ENCODE data around the gene RNF34. TPM values are rescaled to one million over a fixed set of nuclear protein-coding genes. Genes with fewer than 3 reads are reported as not detected.
"Not testable (repeated sequence)": the region's sequence is repeated elsewhere in the genome, so short reads cannot be mapped to it uniquely, and the experiment has no call there.

RNF34 gene
- total RNA-seq, 1 experiment from 2014 or later, result 79.5 TPM

DNA sequence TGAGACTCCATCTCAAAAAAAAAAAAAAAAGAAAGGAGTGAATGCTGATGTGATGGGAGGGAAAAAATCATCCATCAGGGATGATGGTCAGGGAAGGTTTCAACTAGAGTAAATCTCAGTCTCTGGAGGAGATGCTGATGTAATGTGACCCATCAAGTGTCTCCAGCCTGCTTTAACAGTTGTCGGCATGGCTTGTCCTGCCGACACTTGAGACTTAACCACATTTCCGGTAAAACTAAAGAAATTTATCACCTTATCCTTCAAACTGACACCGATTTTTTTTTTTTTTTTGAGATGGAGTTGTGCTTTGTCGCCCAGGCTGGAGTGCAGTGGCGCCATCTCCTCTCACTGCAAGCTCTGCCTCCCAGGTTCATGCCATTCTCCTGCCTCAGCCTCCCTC is 26.2 kb upstream of the RNF34 start:
- peaks cover 10% of the 10 kb centered on the region for H3K4me1 Mint-ChIP-seq (ENCODE audit: low read depth, unreplicated experiment)
- H3K27me3 Mint-ChIP-seq (ENCODE audit: unreplicated experiment), result no peaks in the 10 kb centered on the region
- no peaks in the 10 kb centered on the region for H3K36me3 Mint-ChIP-seq (ENCODE audit: insufficient read depth, unreplicated experiment)
- TF ChIP-seq, protein P1, sequence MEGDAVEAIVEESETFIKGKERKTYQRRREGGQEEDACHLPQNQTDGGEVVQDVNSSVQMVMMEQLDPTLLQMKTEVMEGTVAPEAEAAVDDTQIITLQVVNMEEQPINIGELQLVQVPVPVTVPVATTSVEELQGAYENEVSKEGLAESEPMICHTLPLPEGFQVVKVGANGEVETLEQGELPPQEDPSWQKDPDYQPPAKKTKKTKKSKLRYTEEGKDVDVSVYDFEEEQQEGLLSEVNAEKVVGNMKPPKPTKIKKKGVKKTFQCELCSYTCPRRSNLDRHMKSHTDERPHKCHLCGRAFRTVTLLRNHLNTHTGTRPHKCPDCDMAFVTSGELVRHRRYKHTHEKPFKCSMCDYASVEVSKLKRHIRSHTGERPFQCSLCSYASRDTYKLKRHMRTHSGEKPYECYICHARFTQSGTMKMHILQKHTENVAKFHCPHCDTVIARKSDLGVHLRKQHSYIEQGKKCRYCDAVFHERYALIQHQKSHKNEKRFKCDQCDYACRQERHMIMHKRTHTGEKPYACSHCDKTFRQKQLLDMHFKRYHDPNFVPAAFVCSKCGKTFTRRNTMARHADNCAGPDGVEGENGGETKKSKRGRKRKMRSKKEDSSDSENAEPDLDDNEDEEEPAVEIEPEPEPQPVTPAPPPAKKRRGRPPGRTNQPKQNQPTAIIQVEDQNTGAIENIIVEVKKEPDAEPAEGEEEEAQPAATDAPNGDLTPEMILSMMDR (IDR thresholded peaks at IDR 0.05; ENCODE audit: unreplicated experiment), result no peak
- CTCF ChIA-PET, result no interaction called here
- no peak overlapping the region for H3K4me3 Mint-ChIP-seq (ENCODE audit: low read depth, unreplicated experiment)
- intact Hi-C loops (cut with micrococcal nuclease; ENCODE audit: unreplicated experiment), result no loop called here
- BruUV-seq (replicated peaks), result no TSS peak
- H3K27ac Mint-ChIP-seq (ENCODE audit: unreplicated experiment), result no peak overlapping the region
- DNase-seq, result no peak
- no peaks in the 10 kb centered on the region for H3K9me3 Mint-ChIP-seq (ENCODE audit: low read depth, unreplicated experiment)

DNA sequence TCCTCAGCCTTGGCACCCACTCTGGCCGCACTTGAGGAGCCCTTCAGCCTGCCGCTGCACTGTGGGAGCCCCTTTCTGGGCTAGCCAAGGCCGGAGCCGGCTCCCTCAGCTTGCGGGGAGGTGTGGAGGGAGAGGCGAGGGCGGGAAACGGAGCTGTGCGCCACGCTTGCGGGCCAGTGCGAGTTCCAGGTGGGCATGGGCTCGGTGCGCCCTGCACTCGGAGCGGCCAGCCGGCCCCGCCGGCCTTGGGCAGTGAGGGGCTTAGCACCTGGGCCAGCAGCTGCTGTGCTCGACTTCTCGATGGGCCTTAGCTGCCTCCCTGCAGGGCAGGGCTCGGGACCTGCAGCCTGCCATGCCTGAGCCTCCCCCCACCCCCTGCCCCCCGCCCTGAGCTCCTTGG is 25.6 kb upstream of the RNF34 start:
- CTCF ChIA-PET; H3K36me3 Mint-ChIP-seq (ENCODE audit: insufficient read depth, unreplicated experiment); H3K27ac Mint-ChIP-seq (ENCODE audit: unreplicated experiment); H3K9me3 Mint-ChIP-seq (ENCODE audit: low read depth, unreplicated experiment); H3K27me3 Mint-ChIP-seq (ENCODE audit: unreplicated experiment); intact Hi-C loops (cut with micrococcal nuclease; ENCODE audit: unreplicated experiment); BruUV-seq (replicated peaks); H3K4me3 Mint-ChIP-seq (ENCODE audit: low read depth, unreplicated experiment); DNase-seq: not testable (repeated sequence)
- peaks cover 10% of the 10 kb centered on the region for H3K4me1 Mint-ChIP-seq (ENCODE audit: low read depth, unreplicated experiment)

DNA sequence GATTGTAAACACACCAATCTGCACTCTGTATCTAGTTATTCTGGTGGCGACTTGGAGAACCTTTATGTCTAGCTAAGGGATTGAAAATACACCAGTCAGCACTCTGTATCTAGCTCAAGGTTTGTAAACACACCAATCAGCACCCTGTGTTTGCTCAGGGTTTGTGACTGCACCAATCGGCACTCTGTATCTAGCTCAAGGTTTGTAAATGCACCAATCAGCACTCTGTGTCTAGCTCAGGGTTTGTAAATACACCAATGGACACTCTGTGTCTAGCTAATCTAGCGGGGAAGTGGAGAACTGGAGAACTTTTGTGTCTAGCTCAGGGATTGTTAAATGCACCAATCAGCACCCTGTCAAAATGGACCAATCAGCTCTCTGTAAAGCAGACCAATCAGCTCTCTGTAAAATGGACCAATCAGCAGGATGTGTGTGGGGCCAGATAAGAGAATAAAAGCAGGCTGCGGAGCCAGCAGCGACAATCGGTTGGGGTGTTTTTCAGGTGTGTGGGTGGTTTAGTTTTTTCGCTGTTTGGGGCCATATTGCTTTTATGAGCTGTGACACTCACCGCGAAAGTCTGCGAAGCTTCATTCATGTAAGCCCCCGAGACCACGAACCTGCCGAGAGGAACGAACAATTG is 24.9 kb upstream of the RNF34 start:
- CTCF ChIA-PET, result interaction anchor here (0.6 kb wide), 1 partner anchor 56 kb away, joined by 7 read pairs; no protein-coding TSS in a partner anchor
- H3K9me3 Mint-ChIP-seq (ENCODE audit: low read depth, unreplicated experiment); BruUV-seq (replicated peaks); H3K27me3 Mint-ChIP-seq (ENCODE audit: unreplicated experiment); DNase-seq; H3K27ac Mint-ChIP-seq (ENCODE audit: unreplicated experiment); intact Hi-C loops (cut with micrococcal nuclease; ENCODE audit: unreplicated experiment); H3K4me3 Mint-ChIP-seq (ENCODE audit: low read depth, unreplicated experiment); H3K36me3 Mint-ChIP-seq (ENCODE audit: insufficient read depth, unreplicated experiment): not testable (repeated sequence)
- H3K4me1 Mint-ChIP-seq (ENCODE audit: low read depth, unreplicated experiment), result peaks cover 10% of the 10 kb centered on the region

DNA sequence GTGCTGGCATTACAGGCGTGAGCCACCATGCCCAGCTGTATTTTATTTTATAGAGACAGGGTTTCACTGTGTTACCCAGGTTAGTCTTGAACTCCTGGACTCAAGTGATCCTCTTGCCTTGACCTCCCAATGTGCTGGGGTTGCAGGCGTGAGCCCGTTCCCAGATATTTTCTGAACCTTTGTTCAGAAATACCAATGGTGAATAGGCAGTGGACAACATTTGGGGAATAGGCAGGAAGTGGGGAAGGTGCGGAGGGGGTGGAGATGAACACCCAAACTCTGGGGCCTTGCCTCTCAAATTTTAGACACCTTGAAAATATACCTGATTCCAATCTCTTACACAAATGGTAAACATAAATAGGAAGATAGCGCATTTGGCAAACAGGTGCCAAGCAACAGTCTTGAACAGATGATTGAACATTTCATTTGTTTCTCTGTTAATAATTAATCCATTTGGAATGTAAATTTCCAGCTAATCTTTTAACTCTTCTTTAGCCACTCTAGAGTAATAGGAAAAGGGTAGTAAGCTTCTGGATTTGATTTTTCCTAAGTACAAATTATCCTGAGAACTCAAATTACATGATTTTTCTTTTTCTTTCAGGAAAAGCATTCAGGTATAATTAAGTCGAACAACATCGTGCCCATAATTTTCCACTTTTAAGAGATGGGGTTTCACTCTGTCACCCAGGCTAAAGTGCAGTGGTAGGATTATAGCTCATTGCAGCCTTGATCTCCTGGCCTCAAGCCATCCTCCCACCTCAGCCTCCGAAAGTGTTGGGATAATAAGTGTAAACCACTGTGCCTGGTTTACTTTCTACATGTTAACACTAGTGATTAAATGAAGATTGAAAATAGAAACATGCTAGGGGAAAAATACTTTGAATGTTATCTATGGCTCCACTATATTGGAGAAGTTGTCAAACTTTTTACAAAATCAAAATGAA is 22.9 kb upstream of the RNF34 start:
- intact Hi-C loops (cut with micrococcal nuclease; ENCODE audit: unreplicated experiment), result no loop called here
- Mint-ChIP-seq H3K27me3 (ENCODE audit: unreplicated experiment) (no peaks in the 10 kb centered on the region), H3K36me3 (ENCODE audit: insufficient read depth, unreplicated experiment) (no peaks in the 10 kb centered on the region), H3K4me1 (ENCODE audit: low read depth, unreplicated experiment) (peaks cover 10% of the 10 kb centered on the region), H3K27ac (ENCODE audit: unreplicated experiment) (no peak overlapping the region), H3K4me3 (ENCODE audit: low read depth, unreplicated experiment) (no peak overlapping the region), H3K9me3 (ENCODE audit: low read depth, unreplicated experiment) (no peaks in the 10 kb centered on the region)
- BruUV-seq (replicated peaks), result no TSS peak
- no peak for DNase-seq
- TF ChIP-seq, protein P1 (IDR thresholded peaks at IDR 0.05; ENCODE audit: unreplicated experiment), result no peak
- CTCF ChIA-PET, result interaction anchor here (0.8 to 1.6 kb wide), 4 partner anchors 12 to 25 kb away, joined by 3 to 5 read pairs (median 4); no protein-coding TSS in a partner anchor

DNA sequence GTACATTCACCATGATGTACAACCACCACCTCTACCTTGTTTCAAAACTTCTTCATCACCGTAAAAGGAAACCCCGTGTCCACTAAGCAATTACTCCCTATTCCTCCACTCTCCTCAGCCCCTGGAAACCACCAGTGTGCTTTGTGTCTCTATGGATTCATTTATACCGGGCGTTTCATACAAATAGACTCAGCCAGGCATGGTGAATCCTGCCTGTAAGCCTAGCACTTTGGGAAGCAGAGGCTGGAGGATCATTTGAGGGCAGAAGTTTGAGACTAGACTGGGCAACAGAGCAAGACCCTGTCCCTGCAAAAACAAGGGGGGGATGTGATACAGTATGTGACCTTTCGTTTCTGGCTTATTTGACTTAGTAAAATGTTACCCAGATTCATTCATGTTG is 21.2 kb upstream of the RNF34 start:
- Mint-ChIP-seq H3K4me3 (ENCODE audit: low read depth, unreplicated experiment) (no peak overlapping the region), H3K36me3 (ENCODE audit: insufficient read depth, unreplicated experiment) (no peaks in the 10 kb centered on the region), H3K27me3 (ENCODE audit: unreplicated experiment) (no peaks in the 10 kb centered on the region), H3K9me3 (ENCODE audit: low read depth, unreplicated experiment) (no peaks in the 10 kb centered on the region), H3K27ac (ENCODE audit: unreplicated experiment) (no peak overlapping the region), H3K4me1 (ENCODE audit: low read depth, unreplicated experiment) (peaks cover 10% of the 10 kb centered on the region)
- no peak for DNase-seq
- CTCF ChIA-PET, result interaction anchor here (1.4 to 1.6 kb wide), 2 partner anchors 15 to 20 kb away, joined by 4 to 5 read pairs; no protein-coding TSS in a partner anchor
- BruUV-seq (replicated peaks), result no TSS peak
- TF ChIP-seq, protein P1 (IDR thresholded peaks at IDR 0.05; ENCODE audit: unreplicated experiment), result no peak
- intact Hi-C loops (cut with micrococcal nuclease; ENCODE audit: unreplicated experiment), result no loop called here

Data from Calu3 (cell line).